ENCODE results near the gene ZNF750.

The ZNF750 gene

GRCh38 chr17:82803606-82804005 lies 36.2 kb downstream of the ZNF750 start:
- no peak overlapping the region for H3K4me3 ChIP-seq (ENCODE audit: low read depth, low read length)
- DNase-seq = no peak
- H3K36me3 ChIP-seq (replicated peaks) = no peaks in the 10 kb centered on the region
- no peak overlapping the region for H3K27ac ChIP-seq
- no peaks in the 10 kb centered on the region for H3K27me3 ChIP-seq (replicated peaks)
- no peak for TF ChIP-seq CTCF (IDR thresholded peaks at IDR 0.05; ENCODE audit: low read depth, low read length, missing control alignments)
- in situ Hi-C loops (cut with HindIII; ENCODE audit: low pct_ligation_motif_present, low sequenced_read_pairs) = no loop called here

GRCh38 chr17:82803185-82803584 lies 36.6 kb downstream of the ZNF750 start:
- H3K36me3 ChIP-seq (replicated peaks) = no peaks in the 10 kb centered on the region
- no peak for TF ChIP-seq CTCF (IDR thresholded peaks at IDR 0.05; ENCODE audit: low read depth, low read length, missing control alignments)
- no peak for DNase-seq
- in situ Hi-C loops (cut with HindIII; ENCODE audit: low pct_ligation_motif_present, low sequenced_read_pairs) = no loop called here
- no peak overlapping the region for H3K27ac ChIP-seq
- H3K4me3 ChIP-seq (ENCODE audit: low read depth, low read length) = no peak overlapping the region
- no peaks in the 10 kb centered on the region for H3K27me3 ChIP-seq (replicated peaks)

GRCh38 chr17:82802075-82802780 lies 37.6 kb downstream of the ZNF750 start:
- no peak for DNase-seq
- no peaks in the 10 kb centered on the region for H3K27me3 ChIP-seq (replicated peaks)
- in situ Hi-C loops (cut with HindIII; ENCODE audit: low pct_ligation_motif_present, low sequenced_read_pairs) = no loop called here
- TF ChIP-seq CTCF (IDR thresholded peaks at IDR 0.05; ENCODE audit: low read depth, low read length, missing control alignments) = no peak
- H3K4me3 ChIP-seq (ENCODE audit: low read depth, low read length) = no peak overlapping the region
- H3K27ac ChIP-seq = no peak overlapping the region
- H3K36me3 ChIP-seq (replicated peaks) = no peaks in the 10 kb centered on the region

DNA sequence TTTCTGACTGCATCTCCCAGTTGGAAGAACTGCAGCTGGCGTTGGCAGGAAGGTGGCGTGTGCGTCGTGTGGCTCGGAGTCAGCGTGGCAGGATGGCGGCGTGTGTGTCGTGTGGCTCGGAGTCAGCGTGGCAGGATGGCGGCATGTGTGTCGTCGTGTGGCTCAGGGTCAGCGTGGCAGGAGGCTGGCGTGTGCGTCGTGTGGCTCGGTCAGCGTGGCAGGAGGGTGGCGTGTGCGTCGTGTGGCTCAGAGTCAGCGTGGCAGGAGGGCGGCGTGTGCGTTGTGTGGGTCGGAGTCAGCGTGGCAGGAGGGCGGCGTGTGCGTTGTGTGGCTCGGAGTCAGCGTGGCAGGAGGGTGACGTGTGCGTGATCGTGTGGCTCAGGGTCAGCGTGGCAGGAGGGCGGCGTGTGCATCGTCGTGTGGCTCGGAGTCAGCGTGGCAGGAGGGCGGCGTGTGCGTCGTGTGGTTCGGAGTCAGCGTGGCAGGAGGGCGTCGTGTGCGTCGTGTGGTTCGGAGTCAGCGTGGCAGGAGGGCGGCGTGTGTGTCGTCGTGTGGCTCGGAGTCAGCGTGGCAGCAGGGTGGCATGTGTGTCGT lies 38.3 kb downstream of the ZNF750 start:
- no peak for TF ChIP-seq CTCF (IDR thresholded peaks at IDR 0.05; ENCODE audit: low read depth, low read length, missing control alignments)
- in situ Hi-C loops (cut with HindIII; ENCODE audit: low pct_ligation_motif_present, low sequenced_read_pairs) = no loop called here
- no peaks in the 10 kb centered on the region for H3K36me3 ChIP-seq (replicated peaks)

GRCh38 chr17:82800885-82801284 lies 38.9 kb downstream of the ZNF750 start:
- no peak for TF ChIP-seq CTCF (IDR thresholded peaks at IDR 0.05; ENCODE audit: low read depth, low read length, missing control alignments)
- no peaks in the 10 kb centered on the region for H3K36me3 ChIP-seq (replicated peaks)
- no peaks in the 10 kb centered on the region for H3K27me3 ChIP-seq (replicated peaks)
- DNase-seq = no peak
- H3K27ac ChIP-seq = no peak overlapping the region
- in situ Hi-C loops (cut with HindIII; ENCODE audit: low pct_ligation_motif_present, low sequenced_read_pairs) = no loop called here
- H3K4me3 ChIP-seq (ENCODE audit: low read depth, low read length) = no peak overlapping the region

More for the DNA sequence above, 38.3 kb downstream of the ZNF750 start:
- no peak for DNase-seq
- H3K27me3 ChIP-seq (replicated peaks) = no peaks in the 10 kb centered on the region
- no peak overlapping the region for H3K27ac ChIP-seq
- no peak overlapping the region for H3K4me3 ChIP-seq (ENCODE audit: low read depth, low read length)

Measured in brain microvascular endothelial cell (primary cell).